HCT116 (cell line): ENCODE data around the gene PPIC. TPM values are rescaled to one million over a fixed set of nuclear protein-coding genes. Genes with fewer than 3 reads are reported as not detected.

Experiments used
- ATAC-seq: fragments of 200-7000 bp; cut with Tn5 transposase; 2 replicates; pipeline ENCODE4 v1.9.1; 2020; ENCODE audit warnings: mild to moderate bottlenecking, moderate library complexity
- BruUV-seq: library from RNA; stranded (reverse); fragments of 400-500 nt; replicated peaks from 2 replicates; lab custom pipeline; 2021; lab: Mats Ljungman, UMichigan
- CTCF ChIA-PET: fragments of 300-600 bp; sonication (Branson Sonifier 250); formaldehyde crosslinking; loops from one replicate; lab custom pipeline; 2021; ENCODE audit warnings: antibody characterized with exemption; lab: Charles Lee
- POLR2A ChIA-PET: fragments of 300-600, 350-600 bp; sonication (Branson Sonifier 250); formaldehyde crosslinking; loops from one replicate; lab custom pipeline; 2021; ENCODE audit warnings: antibody characterized with exemption; lab: Charles Lee
- RAD21 ChIA-PET, 2 experiments: fragments of 300-600 bp; sonication (Branson Sonifier 250); formaldehyde crosslinking; loops; one replicate each; lab custom pipeline; 2023; ENCODE audit warnings: low total read pairs in 2 of 2; ENCODE audit not compliant: uncharacterized antibody in 2 of 2, unreplicated experiment in 2 of 2, low non-redundant PET in 1 of 2; lab: Charles Lee
- DNase-seq: peaks from one replicate; pipeline ENCODE4 v3.0.0-alpha.2; 2010; ENCODE audit warnings: low read depth, low spot score
- H2AFZ ChIP-seq: fragments of 200-600 bp; shearing (Covaris generic), sonication (generic); 2 replicates; pipeline ENCODE4 v1.6.1; 2017; ENCODE audit warnings: low read depth, mixed run types, mixed read lengths, antibody characterized with exemption, low read length; ENCODE audit not compliant: poor library complexity, severe bottlenecking
- H3K27ac ChIP-seq: 2 replicates; pipeline ENCODE4 v1.5.1; 2012; ENCODE audit warnings: low read depth, low read length
- H3K27me3 ChIP-seq: fragments of 200-600 bp; sonication (generic); 2 replicates; pipeline ENCODE4 v1.6.1; 2016; ENCODE audit warnings: mixed run types, low read length, mixed read lengths; ENCODE audit not compliant: insufficient read depth
- H3K36me3 ChIP-seq, 2 experiments: fragments of 200-500 bp in 1 of 2; fragments of 200-600 bp in 1 of 2; sonication (Bioruptor generic) in 1 of 2; sonication (generic) in 1 of 2; 2 replicates each; pipeline versions ENCODE4 v1.5.1 to v1.6.1; 2014 to 2016; ENCODE audit warnings: low read length in 2 of 2, inconsistent platforms in 1 of 2, mixed read lengths in 1 of 2, mixed run types in 1 of 2; ENCODE audit not compliant: insufficient read depth in 2 of 2, control insufficient read depth in 1 of 2
- H3K4me1 ChIP-seq, 2 experiments: fragments of 200-600 bp in 1 of 2; sonication (generic) in 1 of 2; 2 replicates each; pipeline versions ENCODE4 v1.5.1 to v1.6.1; 2012 to 2017; ENCODE audit warnings: low read length in 2 of 2, inconsistent platforms in 1 of 2, mild to moderate bottlenecking in 1 of 2, mixed read lengths in 1 of 2, mixed run types in 1 of 2, moderate library complexity in 1 of 2; ENCODE audit not compliant: insufficient read depth in 2 of 2, control insufficient read depth in 1 of 2
- H3K4me2 ChIP-seq: fragments of 200-600 bp; sonication (generic); 2 replicates; pipeline ENCODE4 v1.6.1; 2017; ENCODE audit warnings: mixed run types, low read length, mixed read lengths
- H3K4me3 ChIP-seq, 2 experiments: fragments of 200-600 bp in 1 of 2; sonication (generic) in 1 of 2; replicated peaks in 1 of 2; 2 replicates each; pipeline ENCODE4 v1.5.1; 2011 to 2016; ENCODE audit warnings: low read length in 2 of 2, control low read depth in 1 of 2, low read depth in 1 of 2, mild to moderate bottlenecking in 1 of 2, mixed read lengths in 1 of 2, mixed run types in 1 of 2
- H3K79me2 ChIP-seq: fragments of 200-600 bp; sonication (generic); 2 replicates; pipeline ENCODE4 v1.6.1; 2017; ENCODE audit warnings: mild to moderate bottlenecking, mixed run types, low read length, moderate library complexity, mixed read lengths; ENCODE audit not compliant: insufficient read depth
- H3K9ac ChIP-seq: fragments of 200-600 bp; sonication (generic); 2 replicates; pipeline ENCODE4 v1.6.1; 2016; ENCODE audit warnings: low read length, mixed read lengths
- H3K9me2 ChIP-seq: fragments of 200-600 bp; sonication (generic), shearing (Covaris generic); 2 replicates; pipeline ENCODE4 v1.6.1; 2017; ENCODE audit warnings: mixed run types, mild to moderate bottlenecking, moderate library complexity; ENCODE audit not compliant: insufficient read depth
- H3K9me3 ChIP-seq, 2 experiments: fragments of 200-500 bp in 1 of 2; fragments of 200-600 bp in 1 of 2; sonication (Bioruptor generic) in 1 of 2; sonication (generic) in 1 of 2; 2 replicates each; pipeline ENCODE4 v1.6.1; 2014 to 2017; ENCODE audit warnings: low read length in 2 of 2, mixed read lengths in 2 of 2, inconsistent platforms in 1 of 2, low read depth in 1 of 2, mild to moderate bottlenecking in 1 of 2, mixed run types in 1 of 2, moderate library complexity in 1 of 2; ENCODE audit not compliant: control insufficient read depth in 1 of 2, insufficient read depth in 1 of 2
- H4K20me1 ChIP-seq: fragments of 200-600 bp; sonication (generic), shearing (Covaris generic); 2 replicates; pipeline ENCODE4 v1.6.1; 2017; ENCODE audit warnings: mixed run types, mild to moderate bottlenecking, moderate library complexity; ENCODE audit not compliant: insufficient read depth
- CEBPB ChIP-seq: IDR thresholded peaks from 2 replicates; pipeline ENCODE4 v1.6.1; 2012; ENCODE audit warnings: low read depth
- EZH2 ChIP-seq: fragments of 200-600 bp; sonication (generic); IDR thresholded peaks from 2 replicates; pipeline ENCODE4 v1.6.1; 2017; ENCODE audit warnings: antibody characterized with exemption, mixed run types
- JUND ChIP-seq: IDR thresholded peaks from 2 replicates; pipeline ENCODE4 v1.6.1; 2012
- POLR2A ChIP-seq: IDR thresholded peaks from 2 replicates; pipeline ENCODE4 v1.7.0; 2011; ENCODE audit warnings: borderline replicate concordance; ENCODE audit not compliant: insufficient read depth, insufficient read length; ENCODE audit errors: extremely low read depth
- POLR2AphosphoS5 ChIP-seq: IDR thresholded peaks from 2 replicates; pipeline ENCODE4 v1.6.1; 2011; ENCODE audit warnings: mild to moderate bottlenecking, low read depth, low read length, moderate library complexity
- RAD21 ChIP-seq: IDR thresholded peaks from 2 replicates; pipeline ENCODE4 v1.6.1; 2012; ENCODE audit warnings: low read depth, mild to moderate bottlenecking
- SIN3A ChIP-seq: IDR thresholded peaks from 2 replicates; pipeline ENCODE4 v1.6.1; 2012; ENCODE audit warnings: low read depth
- SP1 ChIP-seq: IDR thresholded peaks from 2 replicates; pipeline ENCODE4 v1.6.1; 2012; ENCODE audit warnings: low read depth
- SRF ChIP-seq: IDR thresholded peaks from 2 replicates; pipeline ENCODE4 v1.6.1; 2012; ENCODE audit warnings: low read depth
- TCF7L2 ChIP-seq: IDR thresholded peaks from 2 replicates; pipeline ENCODE4 v1.7.0; 2011; ENCODE audit warnings: borderline replicate concordance, inconsistent platforms; ENCODE audit not compliant: insufficient read depth, insufficient read length; ENCODE audit errors: extremely low read depth
- YY1 ChIP-seq: IDR thresholded peaks from 2 replicates; pipeline ENCODE4 v1.6.1; 2011; ENCODE audit warnings: low read length, low read depth, moderate library complexity, mild to moderate bottlenecking; ENCODE audit not compliant: insufficient replicate concordance; ENCODE audit errors: extremely low read depth
- ZNF274 ChIP-seq: fragments of 200-500 bp; sonication (Bioruptor generic); IDR thresholded peaks from 2 replicates; pipeline ENCODE4 v1.6.1; 2014; ENCODE audit warnings: mild to moderate bottlenecking, low read depth, low read length, inconsistent platforms
- intact Hi-C: fragments of 100-400 bp; cut with micrococcal nuclease; formaldehyde crosslinking; loops from 2 replicates; pipeline ENCODE4 v1.10.0; 2022
- total RNA-seq: library from RNA; stranded (reverse); gene quantifications from one replicate; pipeline ENCODE4 v1.2.1, GENCODE V29; 2021; ENCODE audit not compliant: unreplicated experiment
- TF ChIP-seq, protein P1 (sequence below): IDR thresholded peaks from 2 replicates; pipeline ENCODE4 v1.6.1; 2012
- TF ChIP-seq, protein P2 (sequence below): IDR thresholded peaks from 2 replicates; pipeline ENCODE4 v1.6.1; 2012
- TF ChIP-seq, protein P3 (sequence below): IDR thresholded peaks from 2 replicates; pipeline ENCODE4 v1.6.1; 2012; ENCODE audit warnings: low read depth

PPIC gene
- total RNA-seq, 1 experiment from 2014 or later, result 21.5 TPM

DNA sequence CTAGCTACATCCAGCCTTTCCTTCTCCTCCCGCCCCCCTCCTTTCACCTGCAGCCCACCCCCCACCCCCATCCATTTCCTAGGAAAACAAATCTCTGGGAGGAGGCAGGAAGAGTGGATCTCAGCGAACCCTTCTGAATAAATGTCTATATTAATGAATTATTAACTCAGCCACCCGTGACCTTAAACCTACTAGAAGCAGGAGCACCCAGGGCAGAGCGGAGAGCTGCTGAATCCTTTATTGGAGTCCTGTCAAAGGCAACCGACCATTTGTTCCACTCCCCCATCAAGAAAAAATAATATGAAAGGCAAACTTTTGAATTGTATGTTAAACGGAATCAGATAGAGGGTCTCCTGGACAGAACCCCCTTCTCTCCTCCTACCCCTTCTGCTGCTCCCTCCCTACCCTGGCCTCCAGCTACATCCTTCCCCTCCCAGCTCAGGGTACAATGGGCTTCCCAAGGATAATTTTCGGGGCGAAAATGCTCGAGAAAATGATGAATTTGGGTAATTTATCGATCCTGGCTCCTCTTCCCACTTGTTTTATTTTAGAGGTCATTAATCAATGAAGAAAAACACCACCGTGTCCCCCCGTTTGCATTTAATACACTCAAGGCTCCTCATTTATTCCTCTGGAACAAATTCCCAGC is 49.2 kb upstream of the PPIC start:
- RAD21 ChIA-PET, result no interaction called here

DNA sequence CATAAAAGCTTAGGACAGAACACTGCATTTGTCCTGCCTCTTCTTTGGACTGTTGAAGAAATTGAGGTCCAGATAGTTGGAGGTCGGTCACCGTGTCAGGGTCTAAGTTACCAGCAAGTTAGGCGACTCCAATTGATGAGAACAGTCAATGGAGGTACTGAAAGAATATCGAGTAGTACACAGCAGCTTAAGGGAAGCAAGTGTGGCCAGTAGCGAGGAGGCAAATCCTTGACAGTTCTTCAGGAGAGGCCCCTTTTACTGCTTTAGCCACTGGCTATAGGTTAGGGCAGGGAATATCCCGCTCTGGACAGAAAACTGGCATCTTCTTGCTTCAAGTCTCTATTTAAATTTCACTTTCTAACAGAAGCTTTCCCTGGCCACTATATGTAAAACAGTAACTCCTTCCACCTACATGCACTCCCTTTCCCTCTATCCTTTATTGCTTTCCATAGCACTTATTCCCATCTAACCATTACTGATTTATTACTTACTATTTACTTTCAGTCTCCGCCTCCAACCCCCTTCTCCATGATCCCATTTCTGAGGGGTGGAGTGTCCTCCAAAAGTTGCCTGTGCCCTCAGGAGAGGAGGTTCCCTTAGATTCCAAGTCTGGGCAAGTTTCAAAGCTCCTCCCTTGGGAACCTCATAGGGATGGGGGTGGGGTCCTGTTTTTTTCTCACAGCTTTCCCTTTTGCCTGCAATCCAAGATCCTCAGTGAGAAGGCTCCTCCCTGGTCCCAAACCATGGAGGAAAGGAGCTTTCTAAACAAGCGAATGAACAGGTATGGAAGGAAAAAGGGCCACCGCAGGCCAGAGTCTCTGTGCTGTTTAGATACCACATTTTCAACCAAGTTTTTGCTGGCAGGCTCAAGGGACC is 48.4 kb upstream of the PPIC start:
- H3K9me2 ChIP-seq, result no peaks in the 10 kb centered on the region
- no peaks in the 10 kb centered on the region for H3K79me2 ChIP-seq
- no peak overlapping the region for H3K27ac ChIP-seq
- ChIA-PET RAD21 (no interaction called here), POLR2A (no interaction called here), CTCF (no interaction called here)
- no peaks in the 10 kb centered on the region for H3K27me3 ChIP-seq
- DNase-seq, result no peak
- intact Hi-C loops, result no loop called here
- no peaks in the 10 kb centered on the region for H4K20me1 ChIP-seq
- H3K4me3 ChIP-seq, result no peak overlapping the region
- no TSS peak for BruUV-seq
- H3K4me1 ChIP-seq, result 0 out of 4 replicates have a peak, but pooled peaks cover 0 to 3% of the 10 kb centered on the region in 2 experiments
- no peak overlapping the region for H3K4me2 ChIP-seq
- H2AFZ ChIP-seq, result no peak overlapping the region
- H3K36me3 ChIP-seq, result no peaks in the 10 kb centered on the region
- H3K9me3 ChIP-seq, result no peaks in the 10 kb centered on the region
- ATAC-seq, result no peak
- no peak overlapping the region for H3K9ac ChIP-seq
- TF ChIP-seq SP1 (no peak), CEBPB (no peak), TCF7L2 (no peak), SRF (no peak), JUND (no peak), POLR2AphosphoS5 (no peak), RAD21 (no peak), SIN3A (no peak), ZNF274 (no peak), POLR2A (no peak), EZH2 (no peak), YY1 (no peak)
- TF ChIP-seq, protein P1, sequence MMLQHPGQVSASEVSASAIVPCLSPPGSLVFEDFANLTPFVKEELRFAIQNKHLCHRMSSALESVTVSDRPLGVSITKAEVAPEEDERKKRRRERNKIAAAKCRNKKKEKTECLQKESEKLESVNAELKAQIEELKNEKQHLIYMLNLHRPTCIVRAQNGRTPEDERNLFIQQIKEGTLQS, result no peak
- TF ChIP-seq, protein P2, sequence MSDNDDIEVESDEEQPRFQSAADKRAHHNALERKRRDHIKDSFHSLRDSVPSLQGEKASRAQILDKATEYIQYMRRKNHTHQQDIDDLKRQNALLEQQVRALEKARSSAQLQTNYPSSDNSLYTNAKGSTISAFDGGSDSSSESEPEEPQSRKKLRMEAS, result no peak
- TF ChIP-seq, protein P3, sequence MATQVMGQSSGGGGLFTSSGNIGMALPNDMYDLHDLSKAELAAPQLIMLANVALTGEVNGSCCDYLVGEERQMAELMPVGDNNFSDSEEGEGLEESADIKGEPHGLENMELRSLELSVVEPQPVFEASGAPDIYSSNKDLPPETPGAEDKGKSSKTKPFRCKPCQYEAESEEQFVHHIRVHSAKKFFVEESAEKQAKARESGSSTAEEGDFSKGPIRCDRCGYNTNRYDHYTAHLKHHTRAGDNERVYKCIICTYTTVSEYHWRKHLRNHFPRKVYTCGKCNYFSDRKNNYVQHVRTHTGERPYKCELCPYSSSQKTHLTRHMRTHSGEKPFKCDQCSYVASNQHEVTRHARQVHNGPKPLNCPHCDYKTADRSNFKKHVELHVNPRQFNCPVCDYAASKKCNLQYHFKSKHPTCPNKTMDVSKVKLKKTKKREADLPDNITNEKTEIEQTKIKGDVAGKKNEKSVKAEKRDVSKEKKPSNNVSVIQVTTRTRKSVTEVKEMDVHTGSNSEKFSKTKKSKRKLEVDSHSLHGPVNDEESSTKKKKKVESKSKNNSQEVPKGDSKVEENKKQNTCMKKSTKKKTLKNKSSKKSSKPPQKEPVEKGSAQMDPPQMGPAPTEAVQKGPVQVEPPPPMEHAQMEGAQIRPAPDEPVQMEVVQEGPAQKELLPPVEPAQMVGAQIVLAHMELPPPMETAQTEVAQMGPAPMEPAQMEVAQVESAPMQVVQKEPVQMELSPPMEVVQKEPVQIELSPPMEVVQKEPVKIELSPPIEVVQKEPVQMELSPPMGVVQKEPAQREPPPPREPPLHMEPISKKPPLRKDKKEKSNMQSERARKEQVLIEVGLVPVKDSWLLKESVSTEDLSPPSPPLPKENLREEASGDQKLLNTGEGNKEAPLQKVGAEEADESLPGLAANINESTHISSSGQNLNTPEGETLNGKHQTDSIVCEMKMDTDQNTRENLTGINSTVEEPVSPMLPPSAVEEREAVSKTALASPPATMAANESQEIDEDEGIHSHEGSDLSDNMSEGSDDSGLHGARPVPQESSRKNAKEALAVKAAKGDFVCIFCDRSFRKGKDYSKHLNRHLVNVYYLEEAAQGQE, result no peak

More for the DNA sequence above, 49.2 kb upstream of the PPIC start:
- ChIA-PET POLR2A (no interaction called here), CTCF (no interaction called here)
- H3K4me1 ChIP-seq, result no peaks in the 10 kb centered on the region
- no peak overlapping the region for H3K27ac ChIP-seq
- H3K9me2 ChIP-seq, result no peaks in the 10 kb centered on the region
- no peaks in the 10 kb centered on the region for H3K79me2 ChIP-seq
- no peak overlapping the region for H3K9ac ChIP-seq
- no peaks in the 10 kb centered on the region for H3K36me3 ChIP-seq
- H3K4me3 ChIP-seq, result no peak overlapping the region
- no peaks in the 10 kb centered on the region for H4K20me1 ChIP-seq
- intact Hi-C loops, result no loop called here
- no peak for DNase-seq
- H3K9me3 ChIP-seq, result no peaks in the 10 kb centered on the region
- no peak overlapping the region for H3K4me2 ChIP-seq
- no peak overlapping the region for H2AFZ ChIP-seq
- TF ChIP-seq ZNF274 (no peak), YY1 (no peak), CEBPB (no peak)
- H3K27me3 ChIP-seq, result no peaks in the 10 kb centered on the region
- ATAC-seq, result no peak
- no TSS peak for BruUV-seq
